ENCODE results near the gene UNC50.
A peak's percentile ranks its signal among the peaks of the same experiment; 100 is the strongest.

DNA sequence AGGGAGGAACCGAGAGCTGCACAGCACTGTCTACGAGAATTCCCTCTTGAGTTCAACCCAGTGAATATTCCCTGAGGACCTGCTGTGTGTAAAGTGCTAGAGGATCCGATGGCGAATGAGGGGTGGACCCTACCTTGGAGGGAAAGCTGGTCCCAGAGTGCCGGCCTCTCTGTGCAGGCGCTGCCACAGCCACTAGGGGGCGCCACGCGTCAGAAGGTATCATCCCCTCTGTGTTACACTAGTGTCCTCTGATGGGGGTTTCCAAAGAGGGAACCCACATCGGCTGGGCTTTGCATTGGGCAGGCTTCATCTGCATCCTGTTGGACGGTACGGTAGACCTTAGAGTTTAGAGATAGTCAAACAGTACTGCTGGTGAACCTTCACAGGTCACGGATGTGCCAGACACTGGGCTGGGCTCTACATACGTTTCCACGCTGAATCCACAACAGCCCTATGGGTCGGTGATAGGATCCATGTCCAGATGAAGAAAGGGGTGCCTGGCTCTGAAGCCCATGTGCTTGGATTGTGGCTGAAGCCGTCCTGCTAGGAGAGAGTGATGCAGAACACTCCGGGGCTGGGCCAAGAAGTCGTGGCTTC lies 39.1 kb upstream of the UNC50 start:
- TF ChIP-seq, protein P1, sequence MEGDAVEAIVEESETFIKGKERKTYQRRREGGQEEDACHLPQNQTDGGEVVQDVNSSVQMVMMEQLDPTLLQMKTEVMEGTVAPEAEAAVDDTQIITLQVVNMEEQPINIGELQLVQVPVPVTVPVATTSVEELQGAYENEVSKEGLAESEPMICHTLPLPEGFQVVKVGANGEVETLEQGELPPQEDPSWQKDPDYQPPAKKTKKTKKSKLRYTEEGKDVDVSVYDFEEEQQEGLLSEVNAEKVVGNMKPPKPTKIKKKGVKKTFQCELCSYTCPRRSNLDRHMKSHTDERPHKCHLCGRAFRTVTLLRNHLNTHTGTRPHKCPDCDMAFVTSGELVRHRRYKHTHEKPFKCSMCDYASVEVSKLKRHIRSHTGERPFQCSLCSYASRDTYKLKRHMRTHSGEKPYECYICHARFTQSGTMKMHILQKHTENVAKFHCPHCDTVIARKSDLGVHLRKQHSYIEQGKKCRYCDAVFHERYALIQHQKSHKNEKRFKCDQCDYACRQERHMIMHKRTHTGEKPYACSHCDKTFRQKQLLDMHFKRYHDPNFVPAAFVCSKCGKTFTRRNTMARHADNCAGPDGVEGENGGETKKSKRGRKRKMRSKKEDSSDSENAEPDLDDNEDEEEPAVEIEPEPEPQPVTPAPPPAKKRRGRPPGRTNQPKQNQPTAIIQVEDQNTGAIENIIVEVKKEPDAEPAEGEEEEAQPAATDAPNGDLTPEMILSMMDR (IDR thresholded peaks at IDR 0.05), result peak; percentile 50 to 78 (median 66)
- no peak for TF ChIP-seq POLR2A (IDR thresholded peaks at IDR 0.05)
